Hematopoietic multipotent progenitor cell treated with erythropoietin and hydrocortisone succinate and interleukin-3 and kit ligand, for 17 days (in vitro differentiated cells): ENCODE data around the gene UVRAG.

Experiments used
- DNase-seq: peaks from one replicate; pipeline ENCODE4 v3.0.0-alpha.2; 2015; ENCODE audit warnings: low spot score

The UVRAG gene

DNA sequence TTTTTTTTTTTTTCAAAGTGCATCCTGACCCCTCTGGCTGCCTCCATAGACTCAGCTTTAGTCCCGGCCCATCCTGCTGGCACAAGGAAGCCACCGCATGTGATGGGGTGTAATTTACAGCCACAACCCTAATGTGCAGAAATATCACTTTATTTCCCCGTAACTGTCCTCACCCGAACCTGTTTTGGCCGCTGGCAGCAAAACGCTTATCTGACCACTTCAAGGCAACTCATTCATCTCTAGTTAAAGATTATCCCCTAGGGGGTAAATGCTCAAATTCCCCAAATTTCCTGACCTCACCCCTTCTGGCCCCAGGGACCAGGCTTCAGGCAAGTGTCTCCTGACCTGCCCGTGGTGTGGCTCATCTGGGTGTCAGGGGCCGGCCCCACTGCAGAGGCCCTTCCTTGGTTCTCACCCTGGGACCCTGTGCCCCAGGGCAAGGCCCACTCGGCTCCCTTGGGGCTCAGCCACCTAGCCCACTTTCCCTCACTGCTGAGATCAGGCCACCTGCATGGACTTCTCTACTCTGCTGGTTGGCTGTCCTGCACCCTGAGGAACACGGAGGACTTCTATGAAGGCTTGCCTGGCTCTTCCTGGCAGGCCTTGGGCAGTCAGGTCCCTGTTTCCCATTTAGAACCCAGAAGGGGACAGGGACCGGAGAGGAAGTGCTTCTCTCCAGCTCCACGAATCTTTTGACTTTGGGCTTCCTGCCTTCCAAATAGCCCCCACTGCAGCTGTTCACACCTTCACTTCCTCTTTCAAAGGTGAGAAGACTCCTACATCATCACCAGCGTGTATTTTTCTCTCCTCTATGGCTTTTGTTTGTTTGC lies 337.9 kb downstream of the UVRAG start:
- no peak for DNase-seq

DNA sequence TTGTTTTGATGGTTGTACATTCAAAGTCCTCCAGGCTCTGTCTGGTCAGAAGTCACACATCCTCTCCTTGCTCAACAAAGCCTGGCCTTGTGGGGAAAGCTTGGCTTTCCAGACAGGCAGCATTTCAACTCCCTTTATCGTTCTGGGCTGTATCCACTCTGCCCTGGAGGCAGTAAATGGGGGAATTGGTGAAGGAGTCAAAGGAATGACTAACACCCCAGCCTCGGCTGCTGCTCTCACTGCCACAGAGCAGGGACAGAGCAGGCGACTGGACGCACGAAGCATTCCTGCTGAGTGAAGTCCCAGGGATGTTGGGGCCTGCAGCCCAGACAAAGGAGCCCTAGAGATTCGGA lies 338.5 kb downstream of the UVRAG start:
- DNase-seq: no peak

DNA sequence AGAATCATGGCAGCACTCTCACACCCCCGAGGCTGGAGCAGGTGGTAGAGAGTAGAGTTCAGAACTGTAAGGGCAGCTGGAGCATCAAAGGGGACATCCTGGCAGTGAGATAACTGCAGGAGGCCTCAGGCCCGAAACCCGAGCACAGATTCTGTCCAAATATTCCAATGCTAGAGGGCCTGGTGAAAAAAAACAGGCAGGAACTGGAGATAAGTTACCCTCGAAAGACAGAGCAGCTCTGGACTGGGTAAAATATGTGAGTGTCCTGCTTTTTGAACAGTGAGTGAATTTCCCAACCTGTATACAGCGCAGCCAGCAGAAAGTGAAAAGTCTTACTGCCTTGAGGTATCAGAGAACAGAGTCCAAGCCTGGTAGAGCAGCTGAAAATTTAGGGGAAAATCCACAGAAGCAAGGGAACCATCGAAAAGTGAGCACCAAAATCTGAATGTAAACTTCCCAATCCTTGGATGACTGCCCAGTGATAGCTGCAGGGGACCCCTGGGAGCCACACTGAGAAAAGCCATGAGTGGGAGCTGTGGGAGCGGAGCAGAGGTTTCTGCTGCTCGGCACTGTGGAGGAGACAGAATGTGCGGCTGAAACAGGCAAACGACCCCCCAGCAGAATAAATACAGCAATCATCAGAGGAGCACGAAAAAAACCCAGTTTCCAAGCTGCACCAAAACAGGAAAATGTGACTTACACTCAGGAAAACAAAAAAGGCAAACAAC lies 340.7 kb downstream of the UVRAG start:
- DNase-seq: no peak

DNA sequence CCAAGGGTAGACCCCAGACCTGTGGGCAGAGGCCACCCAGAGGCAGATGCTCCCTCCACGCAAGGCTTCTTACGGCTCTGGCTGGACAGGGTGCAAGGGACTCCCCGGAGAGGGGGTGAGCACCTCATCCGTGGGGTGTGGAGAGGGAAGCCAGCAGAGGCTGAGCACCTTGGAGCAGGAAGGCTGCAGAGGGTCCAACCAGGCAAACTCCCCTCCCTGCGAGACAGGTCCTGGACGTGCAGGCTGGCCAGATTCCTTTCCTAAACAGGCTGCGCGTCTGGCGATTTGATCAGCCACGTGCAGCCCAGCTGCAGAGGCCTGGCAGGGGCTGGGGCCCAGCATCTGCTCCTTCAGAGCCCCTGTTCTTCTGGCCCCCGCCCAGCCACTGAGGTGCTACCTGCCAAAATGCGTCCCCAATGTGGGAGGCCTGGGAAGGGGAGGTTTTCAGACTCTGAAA lies 342.0 kb downstream of the UVRAG start:
- no peak for DNase-seq

DNA sequence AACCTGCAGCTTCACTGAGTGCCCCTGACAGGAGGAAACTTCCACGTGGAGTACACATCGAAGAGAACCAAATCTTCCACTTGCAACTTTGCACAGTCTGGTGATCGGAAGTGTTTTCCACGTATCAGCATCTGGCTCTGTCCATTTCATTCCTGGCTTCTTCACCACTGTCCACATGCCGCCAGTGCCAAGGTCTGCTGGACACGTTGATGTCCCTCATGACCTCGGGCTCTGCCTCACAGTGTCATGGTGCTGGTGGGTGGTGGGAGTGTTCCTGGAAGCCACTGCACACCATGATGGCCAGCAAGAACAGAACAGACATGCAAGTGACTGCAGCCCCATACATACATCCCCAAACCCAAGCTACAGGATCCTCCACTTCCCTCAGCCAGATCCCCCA lies 342.9 kb downstream of the UVRAG start:
- no peak for DNase-seq

DNA sequence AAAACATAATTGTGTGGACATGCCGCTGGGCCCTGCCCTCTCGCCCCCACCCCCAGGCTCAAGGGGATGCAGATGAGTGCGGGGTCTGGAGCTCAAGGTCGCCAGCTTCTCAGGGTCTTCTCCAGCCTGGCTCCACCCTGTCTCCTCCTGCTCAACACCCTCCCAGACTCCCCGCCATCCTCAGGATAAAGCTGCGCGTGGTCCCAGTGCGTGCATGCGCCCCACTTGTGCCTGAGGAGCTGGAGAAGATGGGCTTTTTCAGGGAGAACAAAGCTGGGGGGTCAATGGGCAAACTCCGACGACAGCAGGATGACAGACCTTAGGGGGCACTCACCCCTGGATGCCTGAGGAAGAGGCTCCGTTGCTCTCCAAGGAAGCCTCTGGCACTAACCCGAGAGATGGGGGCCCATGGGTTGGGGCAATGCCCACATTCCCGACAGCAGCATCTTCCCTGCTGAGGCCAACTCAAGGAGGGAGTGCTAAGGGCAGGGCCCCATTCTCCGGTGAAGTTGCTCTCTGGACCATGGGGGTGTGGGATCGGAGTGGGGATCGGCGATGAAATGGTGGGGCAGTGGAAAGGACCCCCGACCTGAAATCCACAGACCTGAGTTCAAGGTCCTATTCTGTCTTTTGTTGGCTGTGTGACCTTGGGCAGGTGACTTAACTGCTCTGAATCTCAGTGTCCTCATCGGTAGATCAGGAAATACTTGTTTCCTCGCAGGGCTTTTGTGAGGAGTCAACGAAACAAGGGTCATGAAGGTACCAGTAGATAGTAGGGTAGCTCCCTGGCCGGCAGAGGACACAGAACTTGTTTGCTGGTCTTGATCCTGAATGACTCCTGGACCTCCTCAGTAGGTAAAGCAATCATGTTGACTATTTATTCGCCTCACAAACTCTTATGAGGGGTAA lies 343.6 kb downstream of the UVRAG start:
- no peak for DNase-seq

DNA sequence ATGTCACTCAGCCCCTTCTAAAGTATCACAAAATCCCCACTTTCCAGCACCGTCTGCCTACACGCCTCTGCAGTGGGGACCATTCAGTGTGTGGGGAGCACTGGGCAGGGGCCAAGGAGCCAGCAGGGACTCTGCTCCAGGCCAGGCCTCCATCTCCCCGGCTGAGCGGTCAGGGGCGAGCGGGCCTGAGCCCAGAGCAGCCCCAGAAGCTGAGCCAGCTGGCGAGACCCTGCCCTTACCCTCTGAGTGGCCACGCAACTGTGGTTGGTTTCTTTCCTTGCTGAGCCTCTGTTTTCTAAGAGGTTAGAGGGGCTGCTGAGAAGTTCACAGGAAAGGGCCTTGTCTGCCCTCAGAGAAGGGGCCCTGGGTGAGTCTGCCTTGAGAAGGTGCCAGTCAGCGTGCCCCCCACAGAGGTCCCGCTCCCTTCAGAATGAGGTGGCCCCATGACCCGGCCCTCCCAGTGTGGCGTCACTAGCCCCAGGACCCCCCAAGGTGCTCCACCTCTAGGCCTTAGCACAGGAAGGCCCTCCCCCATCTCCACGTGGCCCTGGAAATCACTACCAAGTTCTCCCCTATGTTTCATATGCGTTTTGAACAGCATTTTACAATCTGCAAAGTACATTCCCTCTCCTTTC lies 344.4 kb downstream of the UVRAG start:
- no peak for DNase-seq

DNA sequence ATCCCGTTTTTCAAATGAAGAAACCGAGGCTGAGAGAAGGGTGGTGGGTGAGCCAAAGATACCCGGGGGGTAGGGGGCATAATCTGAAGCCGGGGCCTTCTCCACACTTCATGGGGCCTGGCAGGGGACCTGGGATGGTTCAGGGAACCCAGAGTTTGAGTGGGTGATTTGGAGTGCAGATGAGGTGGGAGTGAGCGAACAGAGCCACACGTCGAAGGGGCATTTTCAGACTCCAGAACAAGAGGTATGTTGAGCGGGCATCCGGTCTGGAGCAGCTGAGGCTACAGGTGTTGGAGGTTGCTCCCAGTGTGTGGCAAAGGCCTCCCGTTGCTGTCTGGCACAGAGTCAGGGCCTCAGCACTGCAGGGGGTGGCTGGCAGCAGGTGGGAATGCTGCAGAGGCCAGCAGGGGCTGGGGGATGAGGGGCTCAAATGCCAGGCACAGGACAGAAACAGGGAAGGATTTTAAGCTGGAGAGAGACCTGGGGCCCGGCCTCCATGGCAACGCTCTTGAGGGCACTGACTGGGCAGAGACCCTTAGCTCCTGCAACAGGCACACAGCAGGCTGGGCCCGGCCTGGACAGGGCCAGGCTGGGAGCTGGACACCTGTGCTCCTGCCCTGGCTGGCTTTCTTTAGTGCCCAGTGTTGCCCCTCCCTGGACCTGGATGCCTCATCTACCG lies 345.1 kb downstream of the UVRAG start:
- DNase-seq: no peak

DNA sequence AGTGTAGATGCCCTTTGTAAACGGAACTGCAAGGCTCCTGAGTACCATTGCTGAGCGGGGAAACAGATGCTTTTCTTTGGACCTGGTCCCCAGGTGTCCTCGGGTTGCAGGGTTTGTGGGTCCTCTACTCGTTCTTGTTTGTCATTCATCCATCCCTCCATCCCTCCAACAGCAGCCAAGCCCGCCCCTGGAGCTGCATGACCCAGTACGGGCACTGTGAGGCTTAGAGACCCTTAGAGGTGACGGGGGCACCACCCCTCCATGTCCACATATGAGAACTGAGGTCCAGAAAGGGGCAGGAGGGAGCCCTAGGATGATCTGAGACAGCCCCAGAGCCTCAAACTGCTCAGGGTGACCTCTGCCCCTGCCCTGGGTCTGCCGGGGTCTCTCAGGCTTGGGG lies 345.8 kb downstream of the UVRAG start:
- DNase-seq: no peak

DNA sequence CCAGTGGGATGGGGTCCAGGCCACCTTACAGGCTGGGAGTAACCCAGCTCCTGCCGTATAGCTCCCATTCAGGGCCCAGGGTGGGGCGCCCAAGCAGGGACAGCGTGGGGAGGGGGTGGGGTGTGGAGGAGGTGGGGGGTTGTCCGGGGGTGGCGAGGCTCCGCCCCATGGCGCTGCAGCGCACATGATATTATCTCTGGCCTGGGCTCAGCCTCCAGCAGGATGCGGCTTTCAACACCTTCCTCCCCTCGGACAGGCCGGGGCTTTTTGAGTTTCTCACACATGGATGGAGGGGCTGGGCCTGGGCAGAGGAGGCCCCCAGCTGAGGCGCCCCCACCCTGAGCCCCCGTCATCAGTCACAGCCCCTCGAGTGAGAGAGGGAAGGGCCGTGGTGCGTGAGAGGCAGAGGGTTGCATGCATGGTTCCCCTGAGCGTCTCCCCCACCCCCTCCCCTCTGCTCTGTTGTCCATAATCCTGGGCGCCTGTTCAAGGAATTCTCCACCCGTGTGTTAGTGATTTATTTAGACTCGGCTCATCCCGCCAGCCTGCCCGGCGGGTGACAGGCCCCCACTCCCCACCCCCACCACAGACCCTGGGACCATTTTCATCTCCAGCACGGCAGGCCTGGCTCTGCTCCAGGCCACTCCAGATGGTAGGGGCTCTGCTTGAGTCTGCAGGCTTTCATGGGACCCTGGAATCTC lies 346.4 kb downstream of the UVRAG start:
- no peak for DNase-seq

DNA sequence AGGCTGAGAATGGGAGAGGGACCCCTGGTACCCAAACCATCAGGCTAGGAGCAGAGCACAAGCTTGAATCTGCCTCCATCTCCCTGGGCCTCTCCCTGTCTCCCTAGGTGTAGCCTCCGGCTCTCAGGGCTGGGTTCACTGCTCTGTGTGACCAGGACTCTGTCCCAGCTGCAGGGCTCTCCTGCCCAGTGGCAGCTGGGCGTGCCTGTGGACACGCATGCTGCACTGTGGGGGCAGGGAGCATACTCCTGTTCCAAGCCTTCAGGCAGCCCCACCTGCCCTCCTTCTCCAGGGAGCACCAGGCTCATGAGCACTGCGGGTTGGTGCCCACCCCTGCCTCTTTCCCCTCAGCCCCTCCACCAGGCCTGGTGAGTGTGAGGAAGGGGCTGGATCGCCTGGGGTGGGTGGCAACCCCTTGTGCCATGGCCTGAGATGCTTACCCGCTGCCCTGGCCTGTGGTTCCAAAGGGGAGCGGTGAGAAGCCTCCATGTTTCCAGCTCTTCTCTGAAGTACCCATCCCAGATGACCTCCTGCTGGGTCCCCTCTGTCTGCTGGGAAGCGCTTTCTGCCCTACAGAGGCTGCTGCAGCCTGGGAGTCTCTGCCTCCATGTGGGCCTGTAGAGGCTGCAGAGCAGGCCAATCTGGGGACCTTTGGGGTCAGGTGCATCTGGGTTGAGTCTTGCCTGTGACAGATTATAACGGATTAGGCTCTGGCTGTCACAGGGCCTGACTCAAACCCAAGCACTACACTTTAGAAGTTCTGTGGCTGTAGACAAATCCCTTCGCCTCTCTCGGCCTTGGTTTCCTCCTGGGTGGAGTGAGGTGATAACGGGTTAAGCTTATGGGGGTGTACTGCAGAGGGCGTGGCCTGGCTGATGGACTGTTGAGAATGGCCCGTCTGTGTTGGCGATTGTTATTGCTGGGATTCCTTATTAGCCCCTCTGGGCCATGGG lies 347.6 kb downstream of the UVRAG start:
- no peak for DNase-seq

DNA sequence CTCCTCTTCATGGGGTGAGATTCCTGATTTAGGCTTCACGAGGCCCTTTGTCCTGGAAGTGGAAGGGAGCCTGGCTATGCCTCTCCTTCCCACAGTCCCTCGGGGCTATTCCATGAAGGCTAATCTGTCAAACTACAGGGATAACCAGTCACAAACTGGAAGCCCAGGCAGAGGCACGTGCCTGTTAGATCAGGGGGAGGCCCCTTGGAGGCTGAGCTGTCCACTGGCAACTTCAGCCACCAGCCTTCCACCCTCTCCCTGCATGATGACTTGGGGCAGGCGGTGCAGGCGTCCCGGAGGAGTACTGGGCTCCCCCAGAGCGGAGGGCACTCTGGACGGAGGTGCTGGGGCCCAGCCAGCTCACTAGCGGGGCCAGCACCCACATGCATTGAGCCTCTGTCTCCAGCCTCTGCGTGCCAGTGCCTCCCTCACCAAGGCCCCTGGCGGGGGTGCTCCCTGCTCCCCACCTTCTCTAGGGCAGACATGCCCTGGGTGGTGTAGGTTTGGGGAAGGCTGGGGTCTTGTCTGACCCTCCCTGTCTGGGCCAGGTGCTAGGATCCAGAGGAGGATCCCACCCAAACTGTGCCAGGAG lies 348.4 kb downstream of the UVRAG start:
- DNase-seq: no peak

DNA sequence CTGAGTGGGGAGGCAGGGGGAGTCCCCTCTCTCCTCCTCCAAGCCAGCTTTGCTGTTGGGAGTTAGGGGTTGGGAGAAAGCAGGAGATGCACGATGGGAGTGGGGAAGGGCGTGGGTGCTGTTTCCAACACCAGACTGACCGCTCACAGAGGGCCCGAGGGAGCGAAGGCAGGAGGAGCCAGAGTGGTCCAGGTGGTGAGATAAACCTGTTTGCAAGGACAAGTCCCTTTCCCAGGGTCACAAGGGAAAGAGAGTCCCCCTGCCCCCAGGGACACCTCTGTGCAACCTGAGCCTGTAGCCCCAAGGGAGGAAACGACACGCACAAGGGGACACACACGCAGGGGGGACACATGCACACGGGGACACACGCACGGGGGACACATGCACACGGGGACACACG lies 349.1 kb downstream of the UVRAG start:
- no peak for DNase-seq

DNA sequence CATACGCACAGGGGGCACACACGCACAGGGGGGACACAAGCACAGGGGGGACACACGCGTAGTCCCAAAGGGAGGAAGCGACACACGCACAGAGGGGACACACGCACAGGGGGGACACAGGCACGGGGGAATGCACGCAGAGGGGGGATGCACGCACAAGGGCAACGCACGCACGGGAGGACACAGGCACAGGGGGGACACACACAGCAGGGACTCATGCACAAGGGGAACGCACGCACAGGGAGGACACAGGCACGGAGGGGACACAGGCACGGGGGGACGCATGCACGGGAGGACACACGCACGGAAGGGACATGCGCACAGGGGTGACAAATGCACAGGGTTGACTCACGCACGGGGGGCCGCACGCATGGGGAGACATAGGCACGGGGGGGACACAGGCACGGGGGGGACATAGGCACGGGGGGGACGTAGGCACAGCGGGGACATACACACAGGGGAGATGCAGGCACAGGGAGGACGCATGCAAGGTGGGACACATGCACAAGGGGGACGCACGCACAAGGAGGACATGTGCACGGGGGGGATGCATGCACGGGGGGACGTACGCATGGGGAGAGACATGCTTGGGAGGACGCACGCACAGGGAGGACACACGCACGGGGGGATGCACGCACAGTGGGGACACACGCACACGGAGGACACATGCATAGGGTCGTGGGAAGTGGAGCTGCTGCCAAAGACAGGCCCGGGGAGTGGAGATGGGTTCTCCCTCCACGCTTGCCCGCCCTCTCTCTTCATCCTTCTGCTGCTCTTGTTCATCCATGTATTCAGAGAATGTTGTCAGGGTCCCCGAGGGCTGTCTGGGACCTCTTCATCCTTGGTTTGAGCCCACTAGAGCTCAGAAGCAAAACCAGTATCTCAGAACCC lies 350.1 kb downstream of the UVRAG start:
- no peak for DNase-seq

DNA sequence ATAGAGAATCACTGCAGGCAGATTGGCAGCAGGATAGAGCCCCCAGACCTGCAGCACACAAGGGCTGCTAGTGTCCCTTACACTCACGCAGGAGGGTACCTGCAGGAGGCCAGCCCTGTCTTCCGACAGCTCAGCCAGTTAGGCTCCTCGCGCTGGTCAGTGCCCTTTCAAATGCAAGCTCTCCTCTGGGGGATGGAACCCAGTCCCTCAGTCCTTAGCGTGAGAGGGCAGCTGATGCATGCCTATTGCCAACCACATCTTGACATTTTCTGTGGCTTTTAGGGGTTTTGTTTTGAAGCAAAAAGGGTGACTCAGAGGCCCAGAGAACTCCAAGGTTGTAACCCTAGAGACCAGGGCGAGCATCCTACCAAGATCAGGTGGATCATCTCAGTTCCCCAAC lies 351.3 kb downstream of the UVRAG start:
- no peak for DNase-seq

DNA sequence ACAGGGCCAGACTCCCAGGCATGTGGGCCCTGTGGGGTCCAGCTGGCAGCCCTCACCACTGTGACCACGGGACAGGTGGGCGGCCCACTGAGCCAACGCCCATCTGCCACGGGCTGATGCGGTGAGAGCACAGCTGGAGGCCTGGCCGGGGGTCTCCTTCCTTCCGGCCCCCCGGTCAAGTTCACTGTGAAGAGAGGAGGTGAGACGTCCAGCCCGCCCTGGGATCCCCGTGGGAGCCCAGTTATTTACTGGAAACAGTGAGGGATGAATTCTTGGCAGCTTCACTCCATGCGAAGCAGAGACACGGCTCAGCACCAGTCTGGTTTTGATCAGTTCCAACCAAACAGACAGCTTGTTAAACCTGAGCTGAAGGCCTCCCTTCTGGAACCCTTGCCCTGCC lies 352.6 kb downstream of the UVRAG start:
- no peak for DNase-seq

DNA sequence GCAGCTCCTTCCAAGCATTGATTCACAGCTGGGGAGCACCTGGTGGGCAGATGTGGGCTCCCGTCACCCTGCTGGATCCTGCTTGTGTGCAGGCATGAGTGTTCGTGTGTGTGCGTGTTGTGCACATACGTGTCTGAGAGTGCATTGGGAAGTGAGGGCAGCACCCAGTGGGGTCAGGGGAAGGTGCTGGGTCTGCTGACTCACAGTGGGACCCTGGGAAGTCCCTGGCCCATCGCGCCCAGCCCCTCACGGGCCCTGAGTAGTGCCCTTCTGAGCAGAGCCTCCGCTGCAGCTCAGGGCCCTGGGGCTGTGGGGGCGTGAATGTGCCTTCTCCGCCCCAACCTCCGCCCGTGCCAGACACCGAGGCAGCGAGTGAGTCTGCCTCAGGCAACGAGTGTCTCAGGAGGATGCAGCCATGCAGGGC lies 354.5 kb downstream of the UVRAG start:
- no peak for DNase-seq

DNA sequence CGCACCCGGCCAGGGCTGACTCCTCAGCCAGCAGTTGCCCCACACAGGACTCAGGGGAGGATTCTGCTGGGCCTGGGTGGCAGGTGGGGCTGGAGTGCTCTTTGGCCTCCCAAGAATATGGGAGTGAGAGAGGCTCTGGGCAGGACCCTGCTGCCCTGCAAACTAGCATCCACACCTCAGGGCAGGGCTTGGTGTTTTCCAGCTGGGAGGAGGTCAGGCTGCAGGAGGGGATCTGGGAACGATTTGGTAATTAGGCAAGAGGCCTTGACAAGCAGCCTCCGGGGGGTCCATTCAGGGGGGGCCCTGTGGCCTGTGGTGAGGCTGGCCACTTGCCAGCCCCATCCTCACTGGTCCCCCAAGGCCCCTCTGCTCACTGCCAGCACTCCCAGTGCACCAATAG lies 355.5 kb downstream of the UVRAG start:
- DNase-seq: no peak
